ENCODE measurements around the gene CGN. TPM values are rescaled to one million over a fixed set of nuclear protein-coding genes. Genes with fewer than 3 reads are reported as not detected.

The CGN gene
- total and polyA plus RNA-seq, 2 experiments from 2014 or later = 11.8 to 37.0 TPM

GRCh38 chr1:151479462-151479861, 31.7 kb upstream of the CGN start (continued):
- TF ChIP-seq CTCF (conservative IDR thresholded peaks at IDR 0.05; ENCODE audit: low read depth in 2 of 2) (no peak), JUNB (IDR thresholded peaks at IDR 0.05; ENCODE audit: unreplicated experiment) (no peak), EZH2 (IDR thresholded peaks at IDR 0.05; ENCODE audit: low read depth, unreplicated experiment) (no peak), STAT1 (IDR thresholded peaks at IDR 0.05; ENCODE audit: unreplicated experiment) (no peak)

GRCh38 chr1:151482017-151482416, 29.2 kb upstream of the CGN start:
- Mint-ChIP-seq H3K27me3 (ENCODE audit: insufficient read depth, low read depth, poor library complexity) (peaks cover 2% of the 10 kb centered on the region), H3K4me3 (no peak overlapping the region), H3K4me1 (no peaks in the 10 kb centered on the region), H3K27ac (no peak overlapping the region), H3K9me3 (no peaks in the 10 kb centered on the region; the same call in 2 of the 3 replicates), H3K36me3 (ENCODE audit: low read depth) (no peaks in the 10 kb centered on the region)
- H3F3A ChIP-seq (replicated peaks; ENCODE audit: low read depth) = no peaks in the 10 kb centered on the region
- H3K27me3 ChIP-seq (ENCODE audit: insufficient read depth) = no peaks in the 10 kb centered on the region
- no peak overlapping the region for H2AFZ ChIP-seq
- no peak for DNase-seq (ENCODE audit: low spot score)
- H3K36me3 ChIP-seq (ENCODE audit: insufficient read depth) = no peaks in the 10 kb centered on the region
- no peak overlapping the region for H3K27ac ChIP-seq (ENCODE audit: low read depth)
- H3K4me2 ChIP-seq = no peak overlapping the region
- no peaks in the 10 kb centered on the region for H3K79me2 ChIP-seq (replicated peaks; ENCODE audit: insufficient read depth)
- no peaks in the 10 kb centered on the region for H4K20me1 ChIP-seq (replicated peaks; ENCODE audit: insufficient read depth)
- no peak overlapping the region for H3K4me3 ChIP-seq
- H3K4me1 ChIP-seq (ENCODE audit: insufficient read depth) = no peaks in the 10 kb centered on the region
- no peaks in the 10 kb centered on the region for H3K9me2 ChIP-seq (ENCODE audit: insufficient read depth)
- ATAC-seq = no peak
- no peak for TF ChIP-seq REST (IDR thresholded peaks at IDR 0.05; ENCODE audit: unreplicated experiment)
- no peak for TF ChIP-seq ETS1 (IDR thresholded peaks at IDR 0.05)
- TF ChIP-seq ZNF462 (CRISPR knock-in tag; IDR thresholded peaks at IDR 0.05) = no peak
- no peak for TF ChIP-seq ZNF331 (CRISPR knock-in tag; IDR thresholded peaks at IDR 0.05; ENCODE audit: low read depth)
- no peak for TF ChIP-seq ZNF114 (CRISPR knock-in tag; IDR thresholded peaks at IDR 0.05)
- no peak for TF ChIP-seq EZH2 (IDR thresholded peaks at IDR 0.05; ENCODE audit: low read depth, unreplicated experiment)
- no peak for TF ChIP-seq CREB1 (CRISPR knock-in tag; IDR thresholded peaks at IDR 0.05; ENCODE audit: low read depth)
- no peak for TF ChIP-seq CTCF (conservative IDR thresholded peaks at IDR 0.05; ENCODE audit: low read depth in 2 of 2)

All from GM23338 (cell line).